Lung (tissue), 12 donors: ENCODE results near the gene ATG10. TPM values are rescaled to one million over a fixed set of nuclear protein-coding genes. Genes with fewer than 3 reads are reported as not detected.

Source experiments
- ATAC-seq: fragments of 200-7000 bp; cut with Tn5 transposase; one replicate; pipeline ENCODE4 v1.9.1; 2020; ENCODE audit warnings: moderate number of reproducible peaks; ENCODE audit not compliant: insufficient read depth, low FRiP score
- DNase-seq, 3 donors: peaks; one replicate each; pipeline ENCODE4 v3.0.0-alpha.2; 2013 to 2017
- H3K27ac ChIP-seq, 2 donors: one replicate each; pipeline ENCODE4 v1.5.1; 2013; ENCODE audit warnings: mild to moderate bottlenecking in 2 of 2, moderate library complexity in 2 of 2, control low read depth in 1 of 2, inconsistent platforms in 1 of 2, low read depth in 1 of 2, low read length in 1 of 2
- H3K27me3 ChIP-seq, 3 donors: one replicate each; pipeline ENCODE4 v1.5.1; 2013; ENCODE audit warnings: low read length in 2 of 3; ENCODE audit not compliant: control insufficient read depth in 3 of 3, insufficient read depth in 3 of 3
- H3K36me3 ChIP-seq, 4 donors: one replicate each; pipeline ENCODE4 v1.5.1; 2013; ENCODE audit warnings: low read length in 4 of 4, mild to moderate bottlenecking in 1 of 4, moderate library complexity in 1 of 4; ENCODE audit not compliant: control insufficient read depth in 4 of 4, insufficient read depth in 4 of 4
- H3K4me1 ChIP-seq, 5 donors: one replicate each; pipeline ENCODE4 v1.5.1; 2013; ENCODE audit warnings: low read length in 5 of 5, mild to moderate bottlenecking in 2 of 5, moderate library complexity in 1 of 5; ENCODE audit not compliant: control insufficient read depth in 5 of 5, insufficient read depth in 5 of 5
- H3K4me3 ChIP-seq: one replicate; pipeline ENCODE4 v1.5.1; 2013; ENCODE audit warnings: mild to moderate bottlenecking, control low read depth, moderate library complexity
- H3K9ac ChIP-seq, 2 donors: one replicate each; pipeline ENCODE4 v1.5.1; 2013; ENCODE audit warnings: low read length in 2 of 2, control low read depth in 1 of 2; ENCODE audit not compliant: insufficient read depth in 1 of 2
- H3K9me3 ChIP-seq, 4 donors: one replicate each; pipeline ENCODE4 v1.5.1; 2013; ENCODE audit warnings: low read length in 3 of 4, mild to moderate bottlenecking in 1 of 4, moderate library complexity in 1 of 4; ENCODE audit not compliant: control insufficient read depth in 4 of 4, insufficient read depth in 3 of 4
- CTCF ChIP-seq: IDR thresholded peaks from 2 replicates; pipeline ENCODE4 v1.5.1; 2012; ENCODE audit warnings: mild to moderate bottlenecking; ENCODE audit errors: control extremely low read depth, extremely low read depth
- WGBS, 2 donors: extraction: QIAGEN DNeasy Blood & Tissue Kit; methylation state at CpG; one replicate each; pipeline ENCODE4 v1.1.7; 2013; 5-methylcytosine and 5-hydroxymethylcytosine counted together
- polyA plus RNA-seq, 2 donors: library from polyadenylated mRNA; stranded (reverse); fragments of 200-250 nt; gene quantifications; one replicate each; pipeline ENCODE4 v1.2.1, GENCODE V29; 2013
- total RNA-seq, 2 donors: library from RNA; depleted of rRNA in 1 of 2; stranded (reverse); fragments of >200 nt in 1 of 2; gene quantifications; one replicate each; pipeline ENCODE4 v1.2.1, GENCODE V29; 2014 to 2021
- donor health status: control.
- donor health status: control.
- donor health status: Bipolar disorder and iron deficiency.
- donor health status: healthy.
- donor health status: DM: yes; HTN: yes; CAD: no.

Gene ATG10
- total and polyA plus RNA-seq, 4 donors, result 4.6 to 10.2 (median 5.8) TPM

DNA sequence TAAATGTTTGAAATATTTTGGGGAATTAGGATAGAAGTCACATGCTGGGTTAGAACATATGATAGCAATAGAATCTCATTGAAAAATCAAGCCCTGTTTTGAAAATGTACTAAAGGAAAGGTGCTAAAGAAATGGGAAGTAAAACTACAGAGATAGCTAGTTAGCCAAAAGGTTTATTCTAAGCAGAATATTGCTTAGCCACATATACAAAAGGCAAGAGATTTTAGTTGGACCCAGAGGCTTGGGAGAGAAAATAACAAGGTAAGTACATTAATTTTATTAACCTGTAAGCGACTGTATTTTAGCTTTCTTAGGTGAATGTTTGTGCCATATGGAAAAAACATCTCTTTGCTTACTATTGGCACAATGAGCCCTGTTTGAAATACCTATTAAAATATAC is 198.1 kb downstream of the ATG10 start:
- H3K9ac ChIP-seq, result no peak overlapping the region
- H3K9me3 ChIP-seq, result no peaks in the 10 kb centered on the region
- ATAC-seq (no peak), DNase-seq (no peak)
- H3K4me3 ChIP-seq, result no peak overlapping the region
- no peaks in the 10 kb centered on the region for H3K36me3 ChIP-seq
- no peaks in the 10 kb centered on the region for H3K27me3 ChIP-seq
- H3K27ac ChIP-seq, result no peak overlapping the region
- WGBS, 2 donors, result 96 to 97% methylated on average over 1 of the region's 1 CpG
- no peak for TF ChIP-seq CTCF
- peaks cover under 1 to 63% (median 8%) of the 10 kb centered on the region in 5 donors for H3K4me1 ChIP-seq

GRCh38 chr5:82174128-82174918 is 202.5 kb downstream of the ATG10 start:
- peak; percentile 77 for ATAC-seq
- 42 to 43% methylated on average over 3 of the region's 3 CpGs for WGBS, 2 donors
- DNase-seq, result peak; percentile 32 to 90 (median 87)
- H3K27me3 ChIP-seq, result no peaks in the 10 kb centered on the region
- H3K9ac ChIP-seq, result peak overlapping the region in 1 of 2 donors; percentile 8
- H3K4me1 ChIP-seq, result peaks cover 0 to 20% (median 0%) of the 10 kb centered on the region in 5 donors
- no peaks in the 10 kb centered on the region for H3K9me3 ChIP-seq
- H3K36me3 ChIP-seq, result no peaks in the 10 kb centered on the region
- no peak overlapping the region for H3K27ac ChIP-seq
- no peak for TF ChIP-seq CTCF
- no peak overlapping the region for H3K4me3 ChIP-seq

- Histone ChIP-seq H3K27me3 (no peaks in the 10 kb centered on the region), H3K4me3 (no peak overlapping the region), H3K36me3 (no peaks in the 10 kb centered on the region), H3K4me1 (peaks cover 0 to 14% (median 0%) of the 10 kb centered on the region in 5 donors), H3K9ac (peak overlapping the region in 1 of 2 donors; percentile 8), H3K9me3 (no peaks in the 10 kb centered on the region), H3K27ac (no peak overlapping the region)
- TF ChIP-seq CTCF, result no peak
- ATAC-seq (no peak), DNase-seq (no peak)
- 98 to 100% methylated on average over 1 of the region's 1 CpG for WGBS, 2 donors
These were observed 203.0 kb downstream of the ATG10 start for GRCh38 chr5:82174919-82175219.
